ENCODE results near the gene C1orf87. TPM values are rescaled to one million over a fixed set of nuclear protein-coding genes. Genes with fewer than 3 reads are reported as not detected.

C1orf87 gene
- polyA plus RNA-seq, 1 donor: 1.7 TPM

DNA sequence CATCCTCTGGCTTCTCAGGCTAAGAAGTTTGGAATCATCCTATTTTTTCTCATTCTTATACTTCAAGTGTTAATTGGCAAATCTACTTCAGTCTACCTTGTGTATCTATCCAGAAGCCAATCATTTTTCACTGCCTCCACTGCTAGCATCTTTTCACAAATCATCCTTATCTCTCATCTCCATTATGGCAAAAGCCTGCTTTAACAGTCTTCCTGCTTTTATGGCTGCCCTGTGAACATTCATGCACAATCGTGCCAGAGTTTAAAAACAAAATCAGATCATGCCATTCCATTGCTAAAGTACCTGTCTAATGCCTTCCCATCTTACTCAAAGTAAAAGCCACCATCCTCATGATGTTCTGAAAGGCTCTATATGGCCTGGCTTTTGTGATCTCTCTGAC lies 127.8 kb downstream of the C1orf87 start:
- no peak for DNase-seq

Other genes with a start within 250 kb of the C1orf87 start
- gene CYP2J2, start 147.0 kb downstream of the C1orf87 start, polyA plus RNA-seq (ENCODE audit: insufficient read length): 93.5 TPM